HEK293 (cell line): Measurements from ENCODE around the gene PRR13.

Source experiments
- GLI2 ChIP-seq: fragments of 450-650 bp; formaldehyde crosslinking; IDR thresholded peaks from 2 replicates; pipeline ENCODE4; 2017; ENCODE audit warnings: missing biosample characterization, missing genetic modification characterization, low read depth, borderline replicate concordance
- GLIS1 ChIP-seq: fragments of 450-650 bp; formaldehyde crosslinking; IDR thresholded peaks from 2 replicates; pipeline ENCODE4 v1.5.1; 2016; ENCODE audit warnings: missing biosample characterization, missing genetic modification characterization
- KLF17 ChIP-seq: fragments of 450-650 bp; formaldehyde crosslinking; IDR thresholded peaks from 2 replicates; pipeline ENCODE4 v1.5.1; 2016; ENCODE audit warnings: missing biosample characterization, missing genetic modification characterization
- KLF8 ChIP-seq: fragments of 450-650 bp; formaldehyde crosslinking; IDR thresholded peaks from 2 replicates; pipeline ENCODE4 v1.5.1; 2016; ENCODE audit warnings: missing biosample characterization, missing genetic modification characterization
- MYNN ChIP-seq: fragments of 450-650 bp; formaldehyde crosslinking; IDR thresholded peaks from 2 replicates; pipeline ENCODE4 v1.5.1; 2016; ENCODE audit warnings: missing biosample characterization, missing genetic modification characterization, borderline replicate concordance
- PRDM10 ChIP-seq: fragments of 450-650 bp; formaldehyde crosslinking; IDR thresholded peaks from 2 replicates; pipeline ENCODE4 v1.5.1; 2016; ENCODE audit warnings: missing biosample characterization, missing genetic modification characterization
- SP2 ChIP-seq: fragments of 450-650 bp; formaldehyde crosslinking; IDR thresholded peaks from 2 replicates; pipeline ENCODE4 v1.5.1; 2016; ENCODE audit warnings: missing biosample characterization, missing genetic modification characterization
- YY2 ChIP-seq: fragments of 450-650 bp; formaldehyde crosslinking; IDR thresholded peaks from 2 replicates; pipeline ENCODE4 v1.5.1; 2016; ENCODE audit warnings: missing biosample characterization, missing genetic modification characterization
- ZBTB11 ChIP-seq: fragments of 450-650 bp; formaldehyde crosslinking; conservative IDR thresholded peaks from 2 replicates; pipeline ENCODE4 v1.5.1; 2016; ENCODE audit warnings: low read depth, missing biosample characterization, missing genetic modification characterization
- ZBTB17 ChIP-seq: fragments of 450-650 bp; formaldehyde crosslinking; IDR thresholded peaks from 2 replicates; pipeline ENCODE4 v1.5.1; 2016; ENCODE audit warnings: missing biosample characterization, missing genetic modification characterization
- ZBTB6 ChIP-seq: fragments of 450-650 bp; formaldehyde crosslinking; IDR thresholded peaks from 2 replicates; pipeline ENCODE4 v1.5.1; 2017; ENCODE audit warnings: missing biosample characterization, missing genetic modification characterization
- ZFP41 ChIP-seq: fragments of 450-650 bp; formaldehyde crosslinking; IDR thresholded peaks from 2 replicates; pipeline ENCODE4 v1.5.1; 2016; ENCODE audit warnings: missing biosample characterization, missing genetic modification characterization, borderline replicate concordance
- ZNF114 ChIP-seq: fragments of 450-650 bp; formaldehyde crosslinking; IDR thresholded peaks from 2 replicates; pipeline ENCODE4 v1.5.0; 2017; ENCODE audit warnings: missing biosample characterization, missing genetic modification characterization
- ZNF18 ChIP-seq: fragments of 450-650 bp; formaldehyde crosslinking; IDR thresholded peaks from 2 replicates; pipeline ENCODE4 v1.5.1; 2016; ENCODE audit warnings: missing biosample characterization, missing genetic modification characterization
- ZNF23 ChIP-seq: fragments of 450-650 bp; formaldehyde crosslinking; IDR thresholded peaks from 2 replicates; pipeline ENCODE4 v1.5.1; 2016; ENCODE audit warnings: missing biosample characterization, missing genetic modification characterization, borderline replicate concordance
- ZNF26 ChIP-seq: fragments of 450-650 bp; formaldehyde crosslinking; IDR thresholded peaks from 2 replicates; pipeline ENCODE4 v1.5.1; 2016; ENCODE audit warnings: missing biosample characterization, missing genetic modification characterization
- ZNF311 ChIP-seq: fragments of 450-650 bp; formaldehyde crosslinking; IDR thresholded peaks from 2 replicates; pipeline ENCODE4 v1.5.1; 2017; ENCODE audit warnings: missing biosample characterization, missing genetic modification characterization, borderline replicate concordance
- ZNF473 ChIP-seq: fragments of 450-650 bp; formaldehyde crosslinking; IDR thresholded peaks from 2 replicates; pipeline ENCODE4 v1.5.1; 2017; ENCODE audit warnings: missing biosample characterization, missing genetic modification characterization
- ZNF501 ChIP-seq: fragments of 450-650 bp; formaldehyde crosslinking; IDR thresholded peaks from 2 replicates; pipeline ENCODE4 v1.5.1; 2016; ENCODE audit warnings: missing biosample characterization, missing genetic modification characterization
- ZNF561 ChIP-seq: fragments of 450-650 bp; IDR thresholded peaks from 2 replicates; pipeline ENCODE4 v1.5.1; 2018; ENCODE audit warnings: missing biosample characterization, missing genetic modification characterization, borderline replicate concordance
- ZNF600 ChIP-seq: fragments of 450-650 bp; formaldehyde crosslinking; IDR thresholded peaks from 2 replicates; pipeline ENCODE4 v1.5.1; 2016; ENCODE audit warnings: missing biosample characterization, missing genetic modification characterization
- ZNF707 ChIP-seq: fragments of 450-650 bp; formaldehyde crosslinking; IDR thresholded peaks from 2 replicates; pipeline ENCODE4 v1.5.1; 2016; ENCODE audit warnings: missing biosample characterization, missing genetic modification characterization
- ZSCAN4 ChIP-seq: fragments of 450-650 bp; formaldehyde crosslinking; IDR thresholded peaks from 2 replicates; pipeline ENCODE4 v1.5.1; 2017; ENCODE audit warnings: missing biosample characterization, missing genetic modification characterization

PRR13 gene

GRCh38 chr12:53492830-53493609 lies 51.5 kb downstream of the PRR13 start (continued):
- TF ChIP-seq PRDM10 (tag by site-specific recombination) = peak; percentile 71
- no peak for TF ChIP-seq ZNF23
- TF ChIP-seq KLF17 (tag by site-specific recombination) = peak; percentile 81; the same call in 1 of the 2 replicates
- TF ChIP-seq ZNF114 (tag by site-specific recombination) = no peak
- no peak for TF ChIP-seq ZNF707 (tag by site-specific recombination)
- TF ChIP-seq ZNF311 (tag by site-specific recombination) = no peak
- TF ChIP-seq ZNF501 = peak; percentile 66; the same call in 1 of the 2 replicates
- no peak for TF ChIP-seq ZBTB6
- no peak for TF ChIP-seq YY2 (tag by site-specific recombination)
- TF ChIP-seq ZNF561 = no peak
- TF ChIP-seq KLF8 (tag by site-specific recombination) = peak; percentile 77
- TF ChIP-seq SP2 (tag by site-specific recombination) = peak; percentile 92
- no peak for TF ChIP-seq MYNN
- TF ChIP-seq ZNF473 (tag by site-specific recombination) = no peak
- TF ChIP-seq ZNF600 = no peak; the same call in 1 of the 2 replicates
- no peak for TF ChIP-seq ZNF26 (tag by site-specific recombination)
- TF ChIP-seq ZBTB17 (tag by site-specific recombination) = peak; percentile 80
- TF ChIP-seq ZSCAN4 (tag by site-specific recombination) = no peak
- TF ChIP-seq ZBTB11 (tag by site-specific recombination) = peak; percentile 43; the same call in 1 of the 2 replicates
- TF ChIP-seq GLIS1 (tag by site-specific recombination) = peak; percentile 50
- no peak for TF ChIP-seq GLI2 (tag by site-specific recombination)
- TF ChIP-seq ZFP41 (tag by site-specific recombination) = no peak
- no peak for TF ChIP-seq ZNF18 (tag by site-specific recombination)
